ENCODE measurements around the gene SPACA6. TPM values are rescaled to one million over a fixed set of nuclear protein-coding genes. Genes with fewer than 3 reads are reported as not detected.

The SPACA6 gene
- total and polyA plus RNA-seq, 9 of the 15 experiments (the other 6 are each of a cell fraction or from before 2014, with no cell fraction given) = 1.3 to 17.3 (median 6.2) TPM

DNA sequence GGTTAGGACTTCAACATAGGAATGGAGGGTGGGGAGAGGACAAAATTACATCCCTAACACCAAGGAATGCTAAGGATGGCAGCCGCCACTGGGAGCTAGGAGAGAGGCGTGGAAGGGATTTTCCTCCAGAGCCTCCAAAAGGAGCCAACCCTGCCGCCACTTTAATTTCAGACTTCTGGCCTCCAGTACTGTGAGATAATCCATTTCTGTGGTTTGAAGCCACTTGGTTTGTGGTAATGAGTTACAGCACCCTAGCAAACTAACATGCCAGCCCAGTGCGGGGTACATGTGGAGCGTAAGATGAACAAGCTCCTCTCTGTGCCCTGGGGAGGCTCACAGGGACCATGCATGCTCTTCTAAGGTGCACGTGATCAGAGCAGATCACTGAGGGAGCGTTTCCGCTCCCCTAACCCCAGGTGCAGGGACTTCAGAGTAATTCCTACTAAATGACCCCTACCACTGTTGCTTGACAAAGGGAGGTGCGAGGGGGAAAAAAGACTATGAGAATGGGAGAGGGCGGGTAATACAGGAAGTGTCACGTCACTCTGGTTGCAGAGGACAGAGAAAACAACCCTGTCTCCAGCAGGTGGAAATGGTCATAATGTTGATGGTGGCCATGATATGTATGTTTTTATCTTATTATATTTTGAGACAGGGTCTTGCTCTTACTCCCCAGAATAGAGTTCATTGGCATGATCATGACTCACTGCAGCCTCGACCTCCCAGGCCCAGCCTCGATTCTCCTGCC lies 46.5 kb downstream of the SPACA6 start (continued):
- no peak for TF ChIP-seq ZNF780A (CRISPR knock-in tag; IDR thresholded peaks at IDR 0.05)

DNA sequence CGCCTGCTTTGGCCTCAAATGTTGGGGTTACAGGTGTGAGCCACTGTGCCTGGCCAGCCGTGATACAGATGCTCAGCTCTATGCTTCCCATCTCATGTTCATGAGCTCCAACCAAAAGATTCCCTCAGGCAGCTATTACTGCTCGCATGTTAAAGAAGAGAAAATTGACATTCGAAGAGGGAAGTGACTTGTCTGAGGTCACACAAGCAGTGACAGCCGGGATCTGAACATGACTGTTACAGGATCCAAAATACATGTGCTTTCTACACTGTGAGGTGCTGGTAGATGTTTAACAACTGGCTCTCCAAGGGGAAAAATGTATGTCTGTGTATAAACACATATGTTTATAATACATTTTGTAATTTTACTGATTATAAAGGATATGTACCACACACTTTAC lies 47.2 kb downstream of the SPACA6 start:
- H2AFZ ChIP-seq (ENCODE audit: low read depth, low read length) = no peak overlapping the region
- WGBS (ENCODE audit: insufficient coverage, low coverage, missing lambda C conversion rate) = 19% methylated on average over 5 of the region's 5 CpGs
- no peak overlapping the region for H3K4me2 ChIP-seq (ENCODE audit: insufficient read depth, low read length)
- no TSS peak for BruUV-seq (replicated peaks)
- H3K4me3 ChIP-seq = no peak overlapping the region
- TF ChIP-seq TBL1XR1 (IDR thresholded peaks at IDR 0.05; ENCODE audit: low read length in 2 of 2) (no peak), SMAD4 (CRISPR knock-in tag; conservative IDR thresholded peaks at IDR 0.05) (no peak), POLR2B (IDR thresholded peaks at IDR 0.05; ENCODE audit: low read depth, partially characterized antibody) (no peak), ZBTB1 (CRISPR knock-in tag; IDR thresholded peaks at IDR 0.05; ENCODE audit: borderline replicate concordance, low read depth) (no peak), ZNF583 (CRISPR knock-in tag; IDR thresholded peaks at IDR 0.05) (no peak)
- TF ChIP-seq, protein P1, sequence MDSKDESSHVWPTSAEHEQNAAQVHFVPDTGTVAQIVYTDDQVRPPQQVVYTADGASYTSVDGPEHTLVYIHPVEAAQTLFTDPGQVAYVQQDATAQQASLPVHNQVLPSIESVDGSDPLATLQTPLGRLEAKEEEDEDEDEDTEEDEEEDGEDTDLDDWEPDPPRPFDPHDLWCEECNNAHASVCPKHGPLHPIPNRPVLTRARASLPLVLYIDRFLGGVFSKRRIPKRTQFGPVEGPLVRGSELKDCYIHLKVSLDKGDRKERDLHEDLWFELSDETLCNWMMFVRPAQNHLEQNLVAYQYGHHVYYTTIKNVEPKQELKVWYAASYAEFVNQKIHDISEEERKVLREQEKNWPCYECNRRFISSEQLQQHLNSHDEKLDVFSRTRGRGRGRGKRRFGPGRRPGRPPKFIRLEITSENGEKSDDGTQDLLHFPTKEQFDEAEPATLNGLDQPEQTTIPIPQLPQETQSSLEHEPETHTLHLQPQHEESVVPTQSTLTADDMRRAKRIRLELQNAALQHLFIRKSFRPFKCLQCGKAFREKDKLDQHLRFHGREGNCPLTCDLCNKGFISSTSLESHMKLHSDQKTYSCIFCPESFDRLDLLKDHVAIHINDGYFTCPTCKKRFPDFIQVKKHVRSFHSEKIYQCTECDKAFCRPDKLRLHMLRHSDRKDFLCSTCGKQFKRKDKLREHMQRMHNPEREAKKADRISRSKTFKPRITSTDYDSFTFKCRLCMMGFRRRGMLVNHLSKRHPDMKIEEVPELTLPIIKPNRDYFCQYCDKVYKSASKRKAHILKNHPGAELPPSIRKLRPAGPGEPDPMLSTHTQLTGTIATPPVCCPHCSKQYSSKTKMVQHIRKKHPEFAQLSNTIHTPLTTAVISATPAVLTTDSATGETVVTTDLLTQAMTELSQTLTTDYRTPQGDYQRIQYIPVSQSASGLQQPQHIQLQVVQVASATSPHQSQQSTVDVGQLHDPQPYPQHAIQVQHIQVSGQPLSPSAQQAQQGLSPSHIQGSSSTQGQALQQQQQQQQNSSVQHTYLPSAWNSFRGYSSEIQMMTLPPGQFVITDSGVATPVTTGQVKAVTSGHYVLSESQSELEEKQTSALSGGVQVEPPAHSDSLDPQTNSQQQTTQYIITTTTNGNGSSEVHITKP (IDR thresholded peaks at IDR 0.05; ENCODE audit: partially characterized antibody) = no peak
- in situ Hi-C loops (cut with MboI) = no loop called here
- DNase-seq (ENCODE audit: extremely low read depth in 1 of 4, low spot score in 3 of 4) (no peak), FAIRE-seq (no peak), ATAC-seq (no peak)
- no peaks in the 10 kb centered on the region for H3K36me3 ChIP-seq (ENCODE audit: control insufficient read depth, insufficient read depth, low read length)
- POLR2A ChIA-PET = interaction anchor here (0.9 kb wide), 2 partner anchors 32 to 627 kb away, joined by 3 to 4 read pairs; no protein-coding TSS in a partner anchor
- intact Hi-C loops (cut with micrococcal nuclease) = no loop called here
- H3K79me2 ChIP-seq (ENCODE audit: control insufficient read depth, insufficient read depth, low read length) = no peaks in the 10 kb centered on the region
- CTCF ChIA-PET (ENCODE audit: low intra/inter-chr PET ratio) = no interaction called here
- no peaks in the 10 kb centered on the region; the same call in 1 of the 2 replicates for H4K20me1 ChIP-seq (replicated peaks; ENCODE audit: control insufficient read depth, insufficient read depth, low read length)
- H3K4me1 ChIP-seq (replicated peaks in 1 of 2; ENCODE audit: control insufficient read depth in 2 of 2, insufficient read depth in 2 of 2, low read length in 2 of 2) = peaks cover 7 to 12% of the 10 kb centered on the region in 2 experiments; a peak in 4 of 5 replicates
- H3K27me3 ChIP-seq (ENCODE audit: control insufficient read depth in 2 of 2, insufficient read depth in 2 of 2, low read length in 2 of 2) = peaks cover 0 to 28% of the 10 kb centered on the region in 2 experiments; a peak in 3 of 5 replicates
- no peak overlapping the region for H3K9ac ChIP-seq (ENCODE audit: insufficient read depth in 1 of 2, low read depth in 2 of 2, low read length in 2 of 2)
- H3K9me3 ChIP-seq (replicated peaks; ENCODE audit: control insufficient read depth, insufficient read depth, low read depth, low read length) = no peaks in the 10 kb centered on the region
- H3K27ac ChIP-seq (ENCODE audit: extremely low read depth, low read depth, low read length) = no peak overlapping the region
- H3K9me1 ChIP-seq (ENCODE audit: control insufficient read depth, insufficient read depth, low read length) = no peaks in the 10 kb centered on the region
